Muscle of back (tissue), 11 donors: ENCODE results near the gene NEIL3. TPM values are rescaled to one million over a fixed set of nuclear protein-coding genes. Genes with fewer than 3 reads are reported as not detected.
"Not testable (repeated sequence)": the region's sequence is repeated elsewhere in the genome, so short reads cannot be mapped to it uniquely, and the experiment has no call there.

Experiments
- DNase-seq, 3 donors: peaks; one replicate each; pipeline versions ENCODE4 v3.0.0 to v3.0.0-alpha.2; 2013
- polyA plus RNA-seq, 10 donors: library from polyadenylated mRNA; unstranded; fragments of 120-200 nt; gene quantifications; one replicate each; pipeline ENCODE4 v1.2.1, GENCODE V29; 2013; ENCODE audit not compliant: insufficient read length in 10 of 10

NEIL3 gene
- polyA plus RNA-seq, 10 donors, result 2.2 to 5.0 (median 3.2) TPM

DNA sequence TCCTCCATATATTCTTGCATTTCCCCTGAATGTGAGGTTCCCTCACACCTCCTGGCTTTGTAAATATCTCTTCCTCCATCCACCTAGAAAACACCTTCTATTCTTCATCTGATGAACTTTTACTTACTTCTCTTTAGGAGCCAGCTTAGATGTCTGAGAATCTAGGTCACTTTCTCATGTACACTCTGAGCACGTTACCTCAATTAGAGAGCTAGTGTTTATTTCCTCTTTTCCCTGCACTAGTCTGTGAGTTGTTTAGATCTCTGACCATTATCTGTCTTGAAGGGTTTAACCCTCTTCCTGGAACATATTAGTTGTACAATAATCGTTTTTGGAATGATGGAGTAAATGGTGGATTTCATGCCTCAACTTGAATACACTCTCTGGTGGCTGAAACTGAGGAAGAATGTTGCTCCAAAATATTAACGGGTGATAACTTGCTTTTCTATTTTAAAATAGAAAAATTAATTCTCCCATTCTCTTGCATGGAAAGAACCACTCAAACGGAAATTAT lies 8.5 kb upstream of the NEIL3 start:
- DNase-seq, result no peak

DNA sequence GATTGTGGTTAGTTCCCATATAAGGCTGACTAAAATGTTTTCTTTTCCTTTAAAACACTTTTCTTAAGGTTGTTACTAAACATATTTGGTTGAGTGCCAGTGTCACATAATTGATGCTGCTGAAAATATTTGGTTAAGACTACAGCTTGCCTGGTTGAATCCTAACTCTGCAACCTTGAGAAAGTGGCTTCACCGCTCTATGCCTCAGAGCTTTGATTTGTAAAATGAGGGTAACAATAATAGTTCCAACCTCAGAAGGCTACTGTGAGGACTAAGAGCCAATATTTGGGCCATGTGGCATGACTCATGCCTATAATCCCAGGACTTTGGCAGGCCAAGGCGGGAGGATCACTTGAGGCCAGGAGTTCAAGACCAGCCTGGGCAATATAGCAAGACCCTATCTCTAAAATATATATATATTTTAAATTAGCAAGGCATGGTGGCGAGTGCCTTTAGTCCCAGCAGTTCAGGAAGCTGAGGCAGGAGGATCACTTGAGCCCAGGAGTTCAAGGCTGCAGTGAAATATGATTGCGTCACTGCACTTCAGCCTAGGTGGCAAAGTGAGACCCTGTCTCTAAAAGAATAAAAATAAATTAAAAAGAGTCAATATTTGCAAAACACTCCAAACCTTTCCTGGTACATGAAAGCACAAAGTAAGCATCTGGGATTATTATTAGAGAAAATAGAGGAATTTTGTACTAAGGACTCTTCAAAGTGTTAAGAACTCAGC lies 7.1 kb upstream of the NEIL3 start:
- DNase-seq, result peak in 1 of 3 donors; percentile 10

DNA sequence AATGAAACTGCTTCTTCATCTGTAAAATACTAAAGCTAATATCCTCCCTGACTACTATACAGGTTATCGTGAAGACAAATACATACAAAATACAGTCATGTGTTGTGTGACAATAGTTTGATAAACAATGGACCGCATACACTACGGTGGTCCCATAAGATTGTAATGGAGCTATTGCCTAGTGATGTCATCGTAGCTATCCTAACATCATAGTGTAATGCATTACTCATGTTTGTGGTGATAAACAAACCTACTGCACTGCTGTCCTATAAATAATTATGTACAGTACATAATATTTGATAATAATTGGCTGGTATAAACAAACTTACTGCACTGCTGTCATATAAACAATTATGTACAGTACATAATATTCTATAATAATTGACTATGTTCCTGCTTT lies 5.6 kb upstream of the NEIL3 start:
- no peak for DNase-seq

DNA sequence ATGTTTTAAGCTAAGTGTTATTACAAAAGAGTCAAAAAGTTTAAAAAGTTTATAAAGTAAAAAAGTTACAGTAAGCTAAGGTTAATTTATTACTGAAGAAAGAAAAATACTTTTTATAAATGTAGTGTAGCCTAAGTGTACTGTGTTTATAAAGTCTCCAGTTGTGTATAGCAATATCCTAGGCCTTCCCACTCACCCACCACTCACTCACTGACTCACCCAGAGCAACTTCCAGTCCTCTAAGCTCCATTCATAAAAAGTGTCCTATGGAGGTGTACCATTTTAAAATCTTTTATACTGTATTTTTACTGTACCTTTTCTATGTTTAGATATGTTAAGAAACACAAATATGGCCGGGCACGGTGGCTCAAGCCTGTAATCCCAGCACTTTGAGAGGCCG lies 4.8 kb upstream of the NEIL3 start:
- DNase-seq, result not testable (repeated sequence)

DNA sequence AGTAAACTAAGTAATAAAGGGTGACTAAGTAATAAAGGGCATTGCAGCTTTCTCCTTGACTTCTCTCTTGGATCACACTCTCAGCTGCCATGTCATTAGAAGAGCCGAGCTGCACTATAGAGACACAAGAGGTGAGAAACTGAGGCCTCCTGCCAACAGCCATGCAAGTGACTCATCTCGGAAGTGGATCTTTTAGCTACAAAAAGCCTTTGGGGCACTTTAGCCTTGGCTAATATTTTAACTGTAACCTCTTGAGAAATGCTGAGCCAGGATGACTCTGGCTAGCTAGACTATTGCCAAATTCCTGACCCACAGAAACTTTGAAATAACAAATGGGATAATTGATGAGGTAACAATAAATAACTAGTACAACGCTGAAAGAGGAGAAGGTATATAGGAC lies 1.5 kb upstream of the NEIL3 start:
- no peak for DNase-seq

DNA sequence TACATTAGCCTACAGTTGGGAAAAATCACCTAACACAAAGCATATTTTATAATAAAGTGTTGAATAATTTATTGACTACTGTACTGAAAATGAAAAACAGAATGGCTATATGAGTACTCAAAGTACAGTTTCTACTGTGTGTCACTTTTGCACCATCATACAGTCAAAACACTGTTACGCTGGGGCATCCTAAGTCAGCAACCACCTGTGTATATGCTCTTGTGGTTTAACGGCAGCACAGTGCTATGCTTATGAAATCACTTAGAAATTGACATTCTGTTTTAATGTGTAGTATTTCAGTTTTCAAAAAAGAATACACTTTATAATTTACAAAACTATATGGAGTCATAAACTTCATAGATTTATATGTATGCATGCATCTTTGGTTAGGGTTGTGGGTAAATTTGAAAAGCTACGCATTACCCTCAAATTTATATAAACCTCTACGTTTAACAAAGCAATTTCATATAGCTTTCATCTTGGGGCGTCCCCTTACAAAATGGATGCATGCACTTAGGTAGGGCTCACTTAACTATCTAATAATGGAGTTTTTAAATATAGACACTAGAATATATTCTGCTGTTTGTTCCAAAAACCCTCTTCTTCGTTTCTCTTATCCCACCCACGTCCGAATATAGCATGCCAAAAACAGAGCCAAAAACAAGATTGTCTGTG lies 690 bp upstream of the NEIL3 start:
- no peak for DNase-seq

DNA sequence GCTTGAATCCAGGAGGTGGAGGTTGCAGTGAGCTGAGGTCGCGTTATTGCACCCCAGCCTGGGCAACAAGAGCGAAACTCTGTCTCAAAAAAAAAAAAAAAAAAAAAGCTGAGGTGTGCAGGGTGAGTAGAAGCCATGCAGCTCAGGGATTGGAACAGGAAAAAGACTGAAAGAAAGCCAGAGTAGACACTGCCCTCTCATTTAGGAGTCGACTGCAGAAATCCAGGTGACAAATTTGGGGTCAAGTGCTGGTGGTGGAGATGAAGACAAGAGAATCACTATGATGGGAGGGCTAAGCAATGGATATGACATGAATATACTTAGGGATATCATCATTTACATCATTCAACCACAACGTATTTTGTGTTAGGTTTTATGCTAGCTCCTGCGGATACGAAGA lies 1.9 kb downstream of the NEIL3 start:
- no peak for DNase-seq

DNA sequence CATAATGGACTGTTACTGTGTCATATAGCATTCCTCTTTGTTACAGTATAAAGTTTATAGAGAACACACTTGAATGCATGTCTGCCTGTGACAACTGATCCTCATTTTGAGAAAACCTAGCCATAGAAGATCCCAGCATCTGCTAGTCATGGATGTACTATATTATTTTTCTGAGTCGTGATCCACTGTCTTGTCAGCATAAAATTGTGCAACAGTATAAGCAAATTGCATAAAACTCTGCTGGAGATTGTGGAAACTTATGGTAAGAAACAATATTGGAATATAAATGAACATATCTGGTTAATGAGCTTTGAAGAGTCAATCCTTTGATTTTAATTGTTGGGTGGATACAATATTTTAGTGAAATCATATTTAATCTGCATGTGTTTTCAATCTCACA lies 3.6 kb downstream of the NEIL3 start:
- no peak for DNase-seq

DNA sequence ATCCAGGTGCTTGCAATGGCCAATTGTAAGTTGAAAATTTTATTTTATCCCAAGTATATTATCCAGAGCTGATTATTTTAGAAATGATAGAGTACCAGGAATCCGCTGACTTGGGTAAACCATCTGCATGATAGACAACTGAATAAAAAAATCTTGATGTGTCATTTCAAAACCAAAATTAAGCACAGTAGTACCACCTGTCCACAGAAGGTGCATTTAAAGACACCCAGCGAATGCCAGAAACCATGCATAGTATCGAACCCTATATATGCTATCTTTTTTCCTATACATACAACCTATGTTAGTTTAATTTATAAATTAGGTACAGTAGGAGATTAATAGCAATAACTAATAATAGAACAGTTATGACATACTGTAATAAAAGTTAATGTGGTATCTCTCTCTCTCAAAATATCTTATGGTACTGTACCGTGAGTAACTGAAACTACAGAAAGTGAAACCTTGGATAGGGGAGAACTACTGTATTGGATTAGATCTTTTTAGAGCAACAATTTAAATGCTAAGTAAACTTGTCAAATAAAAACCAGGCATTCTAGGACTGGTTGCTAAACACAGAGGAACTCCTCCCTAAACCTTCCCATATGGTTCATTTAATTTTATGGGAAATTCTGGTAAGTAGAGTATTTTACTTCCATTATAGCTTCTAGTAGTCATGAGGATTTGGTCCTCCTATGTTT lies 6.2 kb downstream of the NEIL3 start:
- DNase-seq, result no peak

DNA sequence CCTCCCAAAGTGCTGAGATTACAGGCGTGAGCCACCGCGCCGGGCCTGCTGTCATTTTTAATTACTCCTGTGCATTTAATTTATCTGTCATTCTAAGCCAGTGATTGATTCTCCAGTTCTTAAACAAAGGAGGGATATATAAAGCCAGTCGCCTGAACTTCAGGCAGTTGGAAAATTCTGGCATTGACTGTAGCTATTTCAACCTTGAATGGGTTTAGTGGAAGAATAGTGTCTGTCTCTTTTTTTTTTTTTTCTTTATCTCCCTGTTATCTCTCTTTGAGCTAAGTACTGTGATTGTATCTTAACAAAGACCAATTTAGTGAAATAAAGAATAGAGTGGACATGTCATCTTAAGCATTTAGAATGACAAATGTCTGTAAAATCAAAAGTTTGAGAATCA lies 11.0 kb downstream of the NEIL3 start:
- no peak for DNase-seq

DNA sequence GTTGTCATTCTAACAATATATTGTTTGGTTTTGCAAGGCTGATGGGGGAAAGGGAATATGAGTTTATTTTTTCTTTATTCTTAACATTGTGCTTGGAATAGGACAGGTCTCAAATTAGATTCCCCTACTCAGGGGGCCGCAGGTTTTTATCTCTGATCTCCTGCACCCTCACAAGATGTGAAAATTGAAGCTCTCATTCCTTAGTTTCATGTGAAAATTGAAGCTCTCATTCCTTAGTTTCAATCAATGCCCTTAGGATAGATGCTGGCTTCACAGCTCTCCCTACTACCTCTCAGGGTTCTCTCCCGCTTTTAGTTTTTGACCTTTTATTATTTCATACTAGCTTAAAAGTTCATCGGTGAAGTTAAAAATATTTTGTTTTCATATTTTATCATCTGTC lies 12.0 kb downstream of the NEIL3 start:
- DNase-seq, result no peak

DNA sequence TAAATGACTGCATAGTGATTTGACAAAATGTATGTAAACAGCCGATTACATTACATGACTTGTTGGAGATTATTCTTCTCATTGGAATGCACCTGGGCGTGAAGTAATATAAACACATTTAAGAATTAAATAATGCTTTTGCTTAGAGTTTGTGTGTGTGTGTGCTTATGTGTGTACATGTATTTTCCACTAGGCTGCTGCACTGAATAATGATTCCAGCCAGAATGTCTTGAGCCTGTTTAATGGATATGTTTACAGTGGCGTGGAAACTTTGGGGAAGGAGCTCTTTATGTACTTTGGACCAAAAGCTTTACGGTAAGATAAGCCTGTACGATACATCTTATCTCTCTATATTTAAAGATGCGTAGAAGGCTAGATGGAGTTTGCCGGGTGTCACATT lies 12.6 kb downstream of the NEIL3 start:
- peak in 1 of 3 donors; percentile 6 for DNase-seq

DNA sequence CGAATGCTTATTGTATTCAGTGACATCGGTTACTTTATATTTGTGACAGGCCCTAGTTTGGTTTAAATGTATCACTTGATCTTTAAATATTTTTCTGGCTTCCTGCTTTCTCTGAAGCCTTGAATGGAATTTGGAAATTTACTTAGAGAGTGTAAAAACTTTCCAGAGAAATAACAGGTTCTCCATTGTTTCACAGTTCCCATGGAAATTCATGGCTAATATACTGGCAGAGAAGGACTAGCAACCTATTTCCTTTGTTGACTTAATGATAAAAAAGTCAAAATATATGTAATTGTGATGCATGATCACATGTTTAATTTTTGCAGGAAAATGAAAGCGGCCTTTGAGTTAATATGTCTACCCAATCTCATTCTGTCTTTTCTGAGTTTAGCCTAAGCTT lies 13.2 kb downstream of the NEIL3 start:
- DNase-seq, result no peak

DNA sequence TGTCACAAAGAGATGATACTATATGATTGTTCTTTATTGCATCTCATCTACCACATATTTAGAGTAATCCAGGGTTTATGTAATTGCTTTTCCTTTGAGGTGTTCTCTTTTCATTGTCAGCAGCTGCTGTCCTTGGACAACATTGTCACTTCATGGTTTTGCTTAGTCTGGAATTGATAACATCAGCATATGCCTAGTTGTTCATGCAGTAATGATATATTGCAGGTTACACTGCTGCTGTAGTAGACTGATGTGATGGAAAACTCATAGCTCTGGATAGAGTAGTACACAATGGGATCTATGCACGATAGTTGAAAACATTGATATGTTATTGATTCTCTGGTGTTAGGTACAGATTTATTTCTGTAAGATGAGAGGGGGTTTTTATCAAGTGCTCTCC lies 13.7 kb downstream of the NEIL3 start:
- DNase-seq, result no peak

DNA sequence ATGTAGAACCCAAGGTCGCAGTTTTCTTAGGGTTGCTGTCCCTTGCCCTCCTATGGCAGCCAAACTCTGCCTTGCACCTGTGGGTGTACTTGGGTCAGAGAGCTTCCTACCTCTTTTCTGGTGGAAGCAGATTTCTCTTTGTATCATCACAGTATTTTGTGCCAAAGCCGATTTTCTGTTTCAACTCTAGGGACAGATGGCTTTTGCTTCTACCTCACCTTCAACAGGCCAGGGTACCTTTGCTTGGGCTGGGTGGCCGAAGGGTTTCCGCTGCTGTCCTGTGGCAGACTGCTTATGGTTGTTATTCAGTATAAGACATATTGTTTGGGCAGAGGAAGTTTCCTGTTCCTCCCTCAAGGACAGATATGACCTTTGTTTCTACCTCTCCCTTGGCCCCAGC lies 22.4 kb downstream of the NEIL3 start:
- DNase-seq, result no peak

DNA sequence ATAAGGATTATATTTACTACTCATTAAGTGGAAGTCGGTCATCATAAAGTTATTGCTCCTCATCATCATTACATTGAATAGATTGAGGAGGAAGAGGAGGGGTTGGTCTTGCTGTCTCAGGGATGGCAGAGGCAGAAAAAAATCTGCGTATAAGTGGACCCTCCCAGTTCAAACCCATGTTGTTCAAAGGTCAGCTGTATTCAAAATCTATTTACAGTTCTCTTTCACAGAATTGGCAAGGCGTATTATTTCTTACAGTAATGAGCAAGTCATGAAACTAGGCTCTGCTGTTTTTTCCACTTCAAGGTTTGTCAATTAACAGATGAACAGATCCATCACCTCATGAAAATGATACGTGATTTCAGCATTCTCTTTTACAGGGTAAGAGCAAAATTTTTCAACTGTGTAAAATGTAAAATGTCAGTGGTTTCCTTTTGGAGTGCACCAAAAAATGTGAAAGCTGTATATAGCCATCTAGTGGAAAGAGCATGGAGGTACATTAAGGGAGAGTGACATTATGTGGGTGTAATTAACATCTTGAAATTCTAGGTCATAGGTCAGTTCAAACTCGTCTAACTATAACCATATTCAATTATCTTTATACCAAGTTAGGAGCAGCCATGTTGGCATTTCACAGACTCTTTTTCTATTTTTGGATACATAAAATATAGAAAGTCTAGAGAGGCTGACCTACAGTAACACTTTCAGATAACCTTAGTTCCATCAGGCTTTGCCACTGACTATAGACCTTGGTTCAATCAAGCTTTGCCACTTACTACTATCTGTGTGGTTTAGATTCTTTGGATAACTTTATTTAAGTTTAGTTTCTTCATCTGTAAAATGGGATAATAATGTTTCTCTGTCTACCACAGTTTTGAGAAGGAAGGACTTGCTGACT lies 30.1 kb downstream of the NEIL3 start:
- peak; percentile 19 to 44 (median 33) for DNase-seq

DNA sequence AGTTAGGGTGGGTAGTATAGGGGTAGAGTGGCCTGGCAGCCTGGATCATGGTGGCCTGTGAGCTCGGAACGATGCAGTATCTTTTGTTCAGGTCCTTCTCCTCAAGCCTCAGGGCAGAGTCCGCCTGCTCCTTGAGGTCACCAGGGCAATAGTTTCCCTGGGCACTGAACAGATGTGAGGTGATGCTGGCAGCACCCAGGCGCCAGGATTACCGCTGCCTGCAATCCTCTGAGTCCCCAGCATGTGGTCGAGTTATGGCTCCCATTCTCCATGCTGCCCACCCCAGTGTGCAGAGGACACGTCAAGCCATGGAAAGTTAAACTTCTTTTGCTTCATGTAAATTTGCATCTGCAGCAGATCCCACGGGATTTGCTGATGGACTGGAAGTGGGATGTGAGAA lies 38.7 kb downstream of the NEIL3 start:
- DNase-seq, result no peak

DNA sequence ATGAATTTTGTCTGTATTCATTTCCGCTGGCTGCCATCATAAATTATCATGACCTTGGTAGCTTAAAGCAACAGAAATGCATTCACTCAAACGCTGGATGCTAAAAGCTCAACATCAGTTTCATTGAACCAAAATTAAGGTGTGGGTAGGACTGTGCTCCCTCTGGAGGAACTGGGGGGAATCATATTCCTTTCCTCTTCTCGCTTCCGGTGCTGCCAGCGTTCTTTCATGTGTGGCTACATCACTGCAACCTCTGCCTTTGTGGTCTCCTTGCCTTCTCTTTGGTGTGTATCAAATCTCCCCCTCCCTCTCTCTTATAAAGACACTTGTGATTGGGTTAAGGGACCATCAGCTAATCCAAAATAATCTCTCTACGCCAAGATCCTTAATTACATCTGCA lies 39.5 kb downstream of the NEIL3 start:
- DNase-seq, result no peak

DNA sequence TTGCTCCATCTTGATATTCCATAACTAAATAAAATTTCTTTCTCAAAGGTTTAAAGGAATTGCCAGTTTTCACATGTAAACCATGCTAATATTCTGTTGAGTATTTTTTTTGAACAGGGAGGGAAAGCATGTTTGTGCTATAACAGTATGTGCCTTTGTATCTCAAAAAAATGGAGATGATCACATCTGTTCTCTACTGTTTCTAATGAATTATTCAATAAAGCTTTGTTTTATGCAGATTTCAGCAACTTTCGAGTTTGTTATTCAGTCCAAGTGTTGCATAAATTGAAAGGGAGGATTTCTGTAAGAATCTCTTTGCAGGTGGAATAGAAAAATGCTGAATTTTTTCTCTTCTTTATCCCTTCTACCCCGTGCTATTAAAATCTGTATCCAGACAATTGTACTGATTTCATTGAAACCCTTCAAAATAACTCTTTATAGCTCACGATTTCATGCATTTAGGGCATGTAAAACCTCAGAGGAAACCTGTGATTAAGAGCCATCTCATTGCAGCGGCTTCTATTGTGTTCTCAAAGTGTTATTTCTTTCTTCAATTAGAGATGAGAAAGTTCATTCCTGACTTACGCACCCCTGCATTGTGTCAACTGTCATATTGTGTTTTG lies 42.1 kb downstream of the NEIL3 start:
- no peak for DNase-seq

DNA sequence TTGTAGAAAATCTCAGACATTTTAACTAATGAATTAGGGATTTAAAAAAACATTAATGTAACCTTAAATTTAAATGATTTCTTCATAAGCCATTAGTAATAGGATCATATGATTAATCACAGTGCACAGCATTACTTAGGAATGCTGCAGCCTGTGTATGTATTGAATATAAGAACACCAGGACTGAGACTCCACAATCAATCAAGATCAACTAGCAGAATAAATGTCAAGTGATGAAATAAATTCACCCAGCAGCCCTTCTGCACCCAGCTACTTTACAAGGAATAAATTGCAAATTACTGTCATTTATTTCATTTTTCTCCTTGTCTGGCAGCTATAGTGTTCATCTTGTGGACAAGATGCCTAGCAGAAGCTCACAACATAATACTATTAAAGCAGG lies 46.5 kb downstream of the NEIL3 start:
- DNase-seq, result no peak

DNA sequence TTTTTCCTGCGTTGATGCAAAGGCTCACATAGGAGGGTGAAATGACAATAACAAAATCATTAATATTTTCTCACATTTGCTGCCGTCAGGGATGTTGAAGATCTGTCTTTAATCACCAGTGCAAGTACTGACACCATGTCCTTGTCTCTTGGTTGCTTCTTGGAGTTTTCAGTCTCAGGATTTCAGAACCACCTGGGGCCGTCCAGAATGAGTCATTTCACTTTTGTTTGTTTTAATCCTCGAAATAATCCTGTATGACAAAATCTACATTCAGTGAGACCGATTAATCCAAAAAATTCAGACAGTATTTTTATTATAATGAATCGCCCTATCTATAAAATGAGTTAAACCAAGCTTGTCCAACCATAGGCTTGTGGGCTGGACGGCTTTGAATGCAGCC lies 47.2 kb downstream of the NEIL3 start:
- DNase-seq, result no peak
